Measurements from ENCODE around the gene RCAN3.

DNA sequence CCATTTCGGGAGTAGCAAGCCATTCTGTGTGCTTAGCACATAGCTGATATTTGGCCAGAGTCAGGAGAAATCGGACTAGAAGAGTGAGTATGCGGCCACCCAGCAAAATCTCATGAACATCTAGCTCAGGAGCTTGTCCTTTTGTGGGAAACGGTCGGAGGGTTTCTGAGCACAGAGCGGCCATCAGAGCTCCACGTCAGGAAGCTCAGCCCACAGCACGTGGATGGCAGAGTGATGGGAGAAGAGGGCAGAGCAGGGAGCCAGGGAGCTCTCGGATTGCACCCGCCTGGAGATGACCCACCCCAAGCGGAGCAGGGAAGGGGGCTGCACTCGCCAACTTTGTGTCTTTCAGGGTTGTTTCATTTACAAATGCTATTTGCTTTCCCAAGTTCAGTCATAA, 13.9 kb downstream of the RCAN3 start:
- TF ChIP-seq EZH2 (IDR thresholded peaks at IDR 0.05; ENCODE audit: borderline replicate concordance, low read depth, low read length, severe bottlenecking): no peak
- TF ChIP-seq, protein P1, sequence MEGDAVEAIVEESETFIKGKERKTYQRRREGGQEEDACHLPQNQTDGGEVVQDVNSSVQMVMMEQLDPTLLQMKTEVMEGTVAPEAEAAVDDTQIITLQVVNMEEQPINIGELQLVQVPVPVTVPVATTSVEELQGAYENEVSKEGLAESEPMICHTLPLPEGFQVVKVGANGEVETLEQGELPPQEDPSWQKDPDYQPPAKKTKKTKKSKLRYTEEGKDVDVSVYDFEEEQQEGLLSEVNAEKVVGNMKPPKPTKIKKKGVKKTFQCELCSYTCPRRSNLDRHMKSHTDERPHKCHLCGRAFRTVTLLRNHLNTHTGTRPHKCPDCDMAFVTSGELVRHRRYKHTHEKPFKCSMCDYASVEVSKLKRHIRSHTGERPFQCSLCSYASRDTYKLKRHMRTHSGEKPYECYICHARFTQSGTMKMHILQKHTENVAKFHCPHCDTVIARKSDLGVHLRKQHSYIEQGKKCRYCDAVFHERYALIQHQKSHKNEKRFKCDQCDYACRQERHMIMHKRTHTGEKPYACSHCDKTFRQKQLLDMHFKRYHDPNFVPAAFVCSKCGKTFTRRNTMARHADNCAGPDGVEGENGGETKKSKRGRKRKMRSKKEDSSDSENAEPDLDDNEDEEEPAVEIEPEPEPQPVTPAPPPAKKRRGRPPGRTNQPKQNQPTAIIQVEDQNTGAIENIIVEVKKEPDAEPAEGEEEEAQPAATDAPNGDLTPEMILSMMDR (IDR thresholded peaks at IDR 0.05; ENCODE audit: borderline replicate concordance, extremely low read depth, low read length, poor library complexity, severe bottlenecking): no peak

All from DND-41 (cell line).